Raji (cell line): ENCODE results near the gene ADGRF1.

Experiments
- POLR2A ChIP-seq: IDR thresholded peaks from 2 replicates; pipeline ENCODE4 v1.6.1; 2011; ENCODE audit warnings: low read depth, low read length, control low read depth; ENCODE audit not compliant: insufficient read depth

ADGRF1 gene

DNA sequence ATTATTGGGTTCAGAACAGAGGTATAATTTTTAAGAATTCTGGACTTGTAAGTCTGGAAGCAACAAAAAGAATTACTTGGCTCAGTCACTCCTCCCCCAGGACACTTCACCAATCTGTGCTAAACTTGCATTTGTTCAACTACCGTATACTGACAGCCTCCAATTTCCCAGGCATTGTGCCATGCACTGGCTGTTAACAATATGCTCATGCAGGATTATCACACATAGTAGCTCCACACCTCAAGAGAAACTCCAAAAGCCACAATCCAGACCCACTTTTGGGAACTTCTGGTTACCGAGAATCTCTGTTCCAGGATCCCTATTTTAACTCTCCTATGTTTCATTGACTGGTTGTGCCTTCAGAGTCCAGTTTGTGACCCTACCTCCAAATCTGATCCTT is 7.7 kb downstream of the ADGRF1 start:
- TF ChIP-seq POLR2A = no peak

DNA sequence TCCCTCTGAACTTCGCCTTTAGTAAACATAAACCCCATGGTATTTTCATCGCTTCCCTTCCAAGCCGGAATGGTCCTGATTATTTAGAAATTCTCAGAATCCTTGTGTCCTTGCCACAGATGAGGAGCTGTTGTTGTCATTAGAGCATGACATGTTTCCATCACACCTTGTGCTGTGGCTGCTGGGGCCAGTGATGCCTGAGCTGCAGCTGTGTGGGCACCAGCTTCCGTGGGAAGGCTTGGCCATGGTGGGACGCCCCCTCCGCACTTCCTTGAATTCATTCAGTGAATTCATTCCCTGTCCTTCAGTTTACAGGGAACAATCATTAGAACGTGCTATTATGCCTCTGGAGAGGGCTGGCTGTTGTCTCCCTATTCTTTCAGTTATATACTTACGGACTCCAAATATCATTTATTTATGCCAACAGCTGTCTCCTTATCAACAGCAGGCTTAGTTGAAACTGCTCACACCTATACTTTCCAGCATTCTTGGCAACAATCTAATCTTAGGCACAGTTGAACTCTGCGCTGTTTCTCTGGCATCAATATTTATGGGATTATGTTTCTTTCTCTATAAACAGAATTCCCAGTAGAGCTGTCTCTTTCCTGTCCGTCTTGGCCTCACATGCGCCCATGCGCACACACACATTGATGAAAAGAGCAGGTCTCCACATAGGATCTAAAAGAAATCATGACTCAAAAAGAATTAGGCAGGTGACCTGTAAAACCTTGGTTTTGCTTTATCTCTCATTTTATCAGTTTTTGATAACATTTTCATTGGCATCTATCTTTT is 9.0 kb downstream of the ADGRF1 start:
- no peak for TF ChIP-seq POLR2A

DNA sequence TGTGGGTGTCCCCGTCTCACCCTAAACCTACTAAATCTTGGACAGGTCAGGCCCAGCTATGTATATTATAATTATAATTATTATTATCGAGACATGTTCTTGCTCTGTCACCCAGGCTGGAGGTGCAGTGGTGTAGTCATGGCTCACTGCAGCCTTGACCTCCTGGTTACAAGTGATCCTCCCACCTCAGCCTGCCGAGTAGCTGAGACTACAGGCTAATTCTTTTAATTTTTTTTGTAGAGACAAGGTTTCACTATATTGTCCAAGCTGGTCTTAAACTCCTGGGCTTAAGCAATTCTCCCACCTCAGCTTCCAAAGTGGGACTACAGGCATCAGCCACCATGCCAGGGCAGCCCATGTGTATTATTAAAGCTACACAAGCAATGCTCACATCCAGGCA is 10.5 kb downstream of the ADGRF1 start:
- TF ChIP-seq POLR2A = no peak

DNA sequence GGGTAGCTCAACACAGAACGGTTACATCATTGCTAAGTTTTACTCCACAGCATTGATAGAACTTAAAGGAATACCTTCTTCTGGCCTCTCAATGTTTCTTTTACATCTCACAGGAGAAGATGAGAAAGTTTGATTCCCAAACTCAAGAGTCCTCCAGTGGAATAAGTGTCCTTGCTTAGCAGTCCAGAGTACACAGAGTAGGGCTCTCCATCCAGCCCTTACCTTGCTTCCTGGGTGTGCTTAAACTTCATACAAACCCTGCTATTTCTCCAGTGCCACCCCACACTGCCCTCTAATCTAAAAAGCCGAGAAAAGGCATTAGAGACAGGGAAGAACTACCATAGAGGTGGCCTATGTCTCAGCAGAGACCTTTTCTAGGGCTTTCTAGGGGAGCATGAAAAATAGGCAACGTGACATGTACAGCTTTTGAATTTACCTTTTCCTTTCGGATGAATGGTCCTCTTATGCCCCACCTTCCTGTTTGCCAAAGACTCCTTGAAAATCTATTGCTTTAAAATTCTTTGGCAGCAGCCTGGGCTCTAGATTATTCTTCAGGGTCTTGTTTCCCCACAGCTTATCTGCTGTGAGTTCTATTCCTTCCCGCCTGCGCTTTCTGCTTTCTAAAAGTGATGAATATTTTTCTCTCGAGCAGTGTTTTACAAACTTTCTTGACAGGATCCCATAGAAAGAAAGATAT is 12.1 kb downstream of the ADGRF1 start:
- TF ChIP-seq POLR2A = no peak

DNA sequence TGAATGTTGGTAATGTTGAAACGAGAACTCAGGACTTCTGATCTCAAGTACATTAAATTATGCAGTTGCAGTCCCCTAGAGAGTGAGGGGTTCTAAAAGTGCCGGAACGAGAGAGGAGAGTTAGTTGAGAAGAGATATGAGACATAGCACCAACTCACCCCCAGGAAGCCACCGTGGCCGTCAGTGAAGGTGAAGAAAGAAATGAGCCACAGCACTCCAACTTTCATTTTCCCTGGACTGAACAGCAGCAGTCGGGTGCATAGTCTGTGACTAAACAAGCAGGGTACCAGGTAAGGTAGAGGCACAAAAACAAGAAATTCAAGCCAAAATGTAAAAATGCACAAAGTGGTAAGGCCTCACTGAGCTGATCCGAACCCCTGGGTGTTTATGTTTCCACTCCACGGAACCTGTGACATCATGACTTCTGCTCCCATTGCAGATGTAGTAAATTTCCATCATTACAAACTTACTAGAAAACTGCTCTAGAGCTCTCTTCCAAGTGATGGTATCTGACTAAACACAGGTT is 13.2 kb downstream of the ADGRF1 start:
- TF ChIP-seq POLR2A = no peak

DNA sequence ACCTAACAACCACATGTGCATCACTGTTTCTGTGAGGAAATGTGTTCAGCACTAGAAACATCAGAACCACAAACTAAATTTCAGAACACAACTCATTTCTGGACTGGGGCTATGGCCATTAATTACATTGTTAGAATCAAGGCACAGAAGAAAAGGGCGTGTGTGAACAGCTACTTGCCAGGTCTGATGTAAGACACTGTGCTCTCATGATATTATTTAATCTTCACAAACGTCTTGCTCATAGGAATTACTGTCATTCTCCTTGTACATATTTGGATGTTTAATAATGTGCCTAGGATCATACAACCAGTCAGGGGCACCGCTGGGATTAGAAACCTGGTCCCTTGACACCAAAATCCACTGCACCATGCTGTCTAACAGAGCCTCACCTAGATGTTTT is 14.8 kb downstream of the ADGRF1 start:
- TF ChIP-seq POLR2A = no peak

DNA sequence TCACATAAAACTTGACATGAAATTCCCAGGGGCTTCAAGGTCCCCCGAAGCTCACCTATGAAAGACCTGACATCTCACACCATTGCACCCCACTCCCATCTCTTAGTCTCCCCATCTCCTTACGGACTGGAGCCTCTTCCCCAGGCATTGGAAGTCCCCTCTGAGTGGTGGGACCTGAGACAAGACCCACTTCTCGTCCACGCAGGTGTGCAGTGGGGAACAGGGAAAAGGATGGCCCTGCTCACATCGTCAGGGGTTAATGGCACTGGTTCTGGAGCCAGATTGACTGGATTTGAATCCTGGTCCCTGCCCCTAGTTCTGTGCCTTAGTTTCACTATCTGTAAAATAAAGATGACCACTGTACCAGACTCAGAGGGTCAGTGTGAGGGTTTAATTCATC is 15.5 kb downstream of the ADGRF1 start:
- no peak for TF ChIP-seq POLR2A

DNA sequence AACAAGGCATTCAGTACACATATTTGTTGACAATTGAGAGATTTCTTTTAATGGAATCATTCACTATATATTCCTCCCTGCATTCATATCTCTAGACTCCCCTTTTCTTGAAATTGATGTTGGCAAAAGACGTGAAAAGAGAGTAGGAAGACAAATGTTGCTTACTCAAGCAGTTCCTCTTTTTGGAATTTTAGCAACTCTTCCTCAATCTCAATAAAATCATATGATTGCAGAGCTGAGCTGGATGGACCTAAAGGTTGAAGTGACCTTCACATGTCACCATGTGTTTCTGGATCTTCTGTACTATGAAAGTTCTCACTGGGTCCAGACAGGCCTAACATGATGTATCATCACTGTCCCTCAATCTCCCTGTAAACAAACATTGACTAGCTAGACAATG is 18.6 kb downstream of the ADGRF1 start:
- no peak for TF ChIP-seq POLR2A

DNA sequence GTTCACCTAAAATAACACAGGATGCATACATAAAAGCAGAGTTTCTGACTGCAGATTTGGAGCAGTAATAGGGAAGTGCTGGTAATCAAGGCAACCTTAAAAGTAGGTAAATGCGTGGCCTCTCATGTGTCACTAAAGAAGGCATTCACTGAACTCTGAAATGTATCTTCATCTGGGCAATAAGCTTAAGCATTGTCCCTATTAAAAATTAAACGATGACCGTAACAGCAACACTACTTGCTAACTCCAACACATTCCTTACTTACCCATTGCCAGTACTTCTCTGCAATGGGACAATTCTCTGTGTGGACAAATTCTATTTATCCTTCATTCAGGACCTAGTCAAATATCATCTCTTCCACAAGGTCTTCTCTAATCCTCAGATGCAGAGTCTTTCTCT is 19.9 kb downstream of the ADGRF1 start:
- no peak for TF ChIP-seq POLR2A

DNA sequence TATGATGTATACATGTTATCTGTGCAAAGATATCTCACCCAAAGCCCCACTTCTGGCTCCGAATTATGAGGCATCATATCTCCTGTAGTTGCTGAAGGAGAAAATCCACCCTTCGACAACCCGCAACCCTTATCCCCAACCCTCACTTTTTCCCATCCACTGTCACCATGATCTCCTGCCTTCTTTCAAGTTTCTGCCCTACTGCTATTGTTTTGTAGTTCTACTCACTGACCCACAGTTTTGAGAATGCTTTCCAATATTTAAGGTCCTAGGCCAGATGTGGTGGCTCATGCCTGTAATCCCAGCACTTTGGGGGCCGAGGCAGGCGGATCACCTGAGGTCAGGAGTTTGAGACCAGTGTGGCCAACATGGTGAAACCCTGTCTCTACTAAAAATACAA is 22.2 kb downstream of the ADGRF1 start:
- TF ChIP-seq POLR2A = no peak

DNA sequence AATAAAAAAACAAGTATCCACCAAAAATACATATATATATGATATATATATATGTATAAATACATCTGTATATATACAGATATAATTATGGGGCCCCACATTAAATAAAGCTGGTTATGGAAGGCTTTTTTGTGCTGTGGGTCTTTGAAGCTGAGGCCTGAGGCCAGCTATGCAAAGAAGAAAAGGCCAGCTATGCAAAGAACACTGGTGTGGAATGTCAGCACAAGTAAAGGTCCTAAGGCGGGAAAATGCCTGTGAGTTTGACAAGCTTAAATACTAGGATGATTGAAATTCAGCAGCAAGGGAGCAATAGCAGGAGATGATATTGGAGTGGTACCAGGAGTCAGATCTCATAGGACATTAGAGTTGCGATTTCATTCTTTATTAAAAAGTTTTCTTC is 25.2 kb downstream of the ADGRF1 start:
- no peak for TF ChIP-seq POLR2A

DNA sequence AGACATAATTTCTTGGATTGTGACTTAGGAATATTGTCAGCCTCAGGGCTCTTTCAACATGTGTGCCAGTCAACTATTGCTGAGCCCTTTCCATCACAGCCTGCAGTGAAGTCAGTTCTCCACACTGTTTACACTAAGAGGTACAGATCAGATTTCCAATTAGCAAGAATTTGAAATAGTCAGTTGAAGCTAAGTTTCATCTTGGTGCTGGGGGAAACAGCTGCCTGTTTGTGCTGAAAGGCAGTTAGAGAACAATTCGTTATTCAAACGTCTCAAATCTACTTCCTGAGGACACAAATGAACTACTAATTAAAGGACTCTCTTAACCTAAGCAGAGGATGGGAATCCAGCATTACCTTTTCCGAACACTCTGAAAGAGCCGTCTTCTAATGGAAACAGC is 25.9 kb downstream of the ADGRF1 start:
- no peak for TF ChIP-seq POLR2A

DNA sequence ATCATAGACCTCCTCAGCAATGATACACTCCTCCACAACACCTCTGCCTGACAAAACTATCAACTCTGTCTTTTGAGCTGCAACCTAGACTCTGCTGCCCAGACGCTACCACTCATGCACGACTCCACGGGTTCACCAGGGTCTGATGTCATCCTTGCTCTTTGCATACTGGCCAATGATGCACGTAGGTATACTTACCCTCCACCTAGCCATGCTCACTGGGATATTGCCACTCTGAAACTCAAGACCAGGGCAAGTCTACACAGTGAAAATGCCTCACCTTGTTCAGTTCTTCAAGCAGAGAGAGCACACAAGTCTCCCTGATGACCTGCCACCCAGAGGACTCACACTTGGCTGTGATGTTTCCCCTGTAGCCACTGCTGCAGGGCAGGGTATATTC is 27.7 kb downstream of the ADGRF1 start:
- TF ChIP-seq POLR2A = no peak

DNA sequence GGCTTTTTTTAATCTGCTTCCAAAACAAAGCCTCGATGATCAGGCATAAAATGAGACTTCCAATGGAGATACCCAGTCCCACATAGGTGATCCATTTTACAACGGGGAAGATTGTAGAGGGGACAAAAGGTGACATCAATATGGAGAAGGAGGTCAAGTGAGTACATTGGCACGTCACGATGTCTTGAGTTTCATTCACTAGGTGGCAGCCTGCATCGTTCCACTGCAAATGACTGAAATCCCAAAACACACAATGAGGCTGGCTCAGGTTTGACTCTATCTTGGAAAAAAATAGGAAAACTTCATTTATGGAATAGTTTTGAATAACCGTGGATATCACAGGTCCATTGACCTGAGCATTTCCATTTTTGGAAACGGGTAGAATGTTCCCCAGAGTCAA is 32.5 kb downstream of the ADGRF1 start:
- TF ChIP-seq POLR2A = no peak

DNA sequence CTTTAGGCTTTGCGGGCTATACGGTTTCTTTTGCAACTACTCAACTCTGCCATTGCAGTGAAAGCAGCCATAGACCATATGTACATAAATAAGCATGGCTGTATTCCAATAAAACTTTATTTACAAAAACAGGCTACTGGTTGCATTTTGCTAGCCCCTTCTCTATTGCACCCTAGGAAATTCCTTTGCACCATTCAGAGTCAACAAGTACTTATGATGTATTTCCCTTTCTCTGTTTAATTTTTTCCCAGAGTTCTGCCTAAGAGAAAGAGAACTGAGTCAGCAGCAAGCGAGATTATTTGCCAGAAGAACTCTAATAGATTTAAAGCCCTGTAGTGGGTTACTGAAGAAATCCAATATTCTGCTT is 33.8 kb downstream of the ADGRF1 start:
- no peak for TF ChIP-seq POLR2A

DNA sequence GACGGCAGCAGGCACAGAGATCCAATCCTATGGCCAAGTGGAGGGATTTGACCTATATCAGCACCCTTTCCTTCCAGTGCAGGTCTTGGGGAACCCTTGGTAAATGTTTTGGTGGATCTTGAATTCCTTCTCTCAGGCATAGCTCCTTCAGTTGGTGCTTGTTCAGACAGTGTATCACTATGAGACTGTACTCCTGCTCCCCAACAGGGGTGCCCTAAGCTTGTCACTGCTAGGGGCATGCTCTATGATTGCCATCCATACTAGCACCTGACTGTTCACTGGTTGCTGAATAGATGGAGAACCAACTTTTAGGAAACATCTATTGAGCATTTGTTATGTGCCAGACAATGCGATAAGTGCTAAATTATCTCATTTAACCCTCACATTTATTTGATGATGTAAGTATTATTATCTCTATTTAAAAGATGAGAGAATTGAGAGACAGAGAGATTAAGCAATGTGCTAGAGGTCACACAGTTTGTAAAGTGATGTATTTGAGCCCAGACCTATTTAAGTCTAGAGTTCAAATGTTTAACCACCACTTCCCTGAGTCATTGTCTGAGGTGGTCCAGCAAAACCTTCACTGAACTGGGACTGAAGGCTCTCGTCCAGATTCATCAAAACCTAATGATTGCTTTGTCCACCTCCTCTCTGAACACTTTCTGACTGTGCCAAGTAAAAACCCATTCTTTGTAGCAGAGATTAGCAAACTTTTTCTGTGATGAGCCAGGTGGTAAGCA is 34.3 kb downstream of the ADGRF1 start:
- no peak for TF ChIP-seq POLR2A
